ENCODE results near the gene BCL2.

GRCh38 chr18:63325086-63325686 is 5.6 kb upstream of the BCL2 start:
- TF ChIP-seq GATA2 (IDR thresholded peaks at IDR 0.05; ENCODE audit: low read depth, low read length) (no peak), GATA3 (IDR thresholded peaks at IDR 0.05; ENCODE audit: low read depth, low read length) (no peak)
